Activated CD8-positive, alpha-beta memory T cell treated with anti-CD3 and anti-CD28 coated beads, Interleukin-2, amount 50 U/mL, for 1 hour (primary cell): ENCODE measurements around the gene LAMB4.

ENCODE experiments used
- DNase-seq: peaks from one replicate; pipeline ENCODE4 v3.0.0-alpha.2; 2020; ENCODE audit errors: extremely low read depth

The LAMB4 gene

GRCh38 chr7:107995184-107996071 lies 134.7 kb downstream of the LAMB4 start:
- no peak for DNase-seq

- no peak for DNase-seq
Measured at GRCh38 chr7:107994421-107995030, 135.6 kb downstream of the LAMB4 start.

- no peak for DNase-seq
Measured at GRCh38 chr7:107993891-107994291, 136.3 kb downstream of the LAMB4 start.

- DNase-seq: no peak
Measured at GRCh38 chr7:107989618-107990373, 140.4 kb downstream of the LAMB4 start.

- DNase-seq: no peak
Measured at GRCh38 chr7:107982918-107983389, 147.2 kb downstream of the LAMB4 start.

GRCh38 chr7:107982042-107982840 lies 147.9 kb downstream of the LAMB4 start:
- no peak for DNase-seq

- DNase-seq: no peak
Measured at GRCh38 chr7:107981466-107981865, 148.7 kb downstream of the LAMB4 start.

- DNase-seq: no peak
Measured at GRCh38 chr7:107980671-107981190, 149.4 kb downstream of the LAMB4 start.

GRCh38 chr7:107980171-107980570 lies 150.0 kb downstream of the LAMB4 start:
- DNase-seq: no peak

GRCh38 chr7:107978815-107979408 lies 151.2 kb downstream of the LAMB4 start:
- DNase-seq: no peak

GRCh38 chr7:107977048-107977447 lies 153.1 kb downstream of the LAMB4 start:
- DNase-seq: no peak

- DNase-seq: no peak
Measured at GRCh38 chr7:107976620-107977019, 153.5 kb downstream of the LAMB4 start.

- DNase-seq: no peak
Measured at GRCh38 chr7:107975394-107976013, 154.7 kb downstream of the LAMB4 start.

GRCh38 chr7:107973861-107974260 lies 156.3 kb downstream of the LAMB4 start:
- no peak for DNase-seq
